GM21360 (cell line): ENCODE measurements around the gene GANAB.
A peak's percentile ranks its signal among the peaks of the same experiment; 100 is the strongest.
"Not testable (repeated sequence)": the region's sequence is repeated elsewhere in the genome, so short reads cannot be mapped to it uniquely, and the experiment has no call there.

ENCODE experiments used
- ATAC-seq: cut with Tn5 transposase; IDR thresholded peaks from one replicate; pipeline ENCODE4 v1.9.1; 2021; ENCODE audit warnings: mild to moderate bottlenecking, moderate library complexity; ENCODE audit not compliant: unreplicated experiment

GANAB gene

GRCh38 chr11:62645946-62646824 lies at the start of gene GANAB:
TSS of gene GANAB (minus strand) at chr11:62646613. CDS start at chr11:62646599, 14 bp downstream.
- peak; percentile 95 for ATAC-seq

GRCh38 chr11:62694455-62695167 lies 48.2 kb upstream of the GANAB start:
- no peak for ATAC-seq

- not testable (repeated sequence) for ATAC-seq
Observed at GRCh38 chr11:62693624-62694023, 47.2 kb upstream of the GANAB start.

- ATAC-seq = no peak
Observed at GRCh38 chr11:62689421-62690183, 43.2 kb upstream of the GANAB start, which contains the start of gene LRRN4CL. TSS of gene LRRN4CL (minus strand) at chr11:62689530. CDS start at chr11:62688508, 1,022 bp downstream.

- ATAC-seq = no peak
Observed at GRCh38 chr11:62688491-62688890, 42.1 kb upstream of the GANAB start.

- no peak for ATAC-seq
Observed at GRCh38 chr11:62687508-62688396, 41.3 kb upstream of the GANAB start.

- no peak for ATAC-seq
Observed at GRCh38 chr11:62682518-62682917, 36.1 kb upstream of the GANAB start.

- no peak for ATAC-seq
Observed at GRCh38 chr11:62680825-62681240, 34.4 kb upstream of the GANAB start.

- ATAC-seq = peak; percentile 65
Observed at GRCh38 chr11:62678770-62679696, 32.6 kb upstream of the GANAB start, which contains the start of gene UBXN1. TSS of gene UBXN1 (minus strand) at chr11:62679073. CDS start at chr11:62678923, 150 bp downstream.

- no peak for ATAC-seq
Observed at GRCh38 chr11:62678433-62678769, 32.0 kb upstream of the GANAB start.

- no peak for ATAC-seq
Observed at GRCh38 chr11:62677714-62678113, 31.3 kb upstream of the GANAB start.

- no peak for ATAC-seq
Observed at GRCh38 chr11:62677156-62677555, 30.7 kb upstream of the GANAB start.

GRCh38 chr11:62676698-62677097 lies 30.3 kb upstream of the GANAB start:
- no peak for ATAC-seq

- ATAC-seq = not testable (repeated sequence)
Observed at GRCh38 chr11:62675415-62675814, 29.0 kb upstream of the GANAB start.

- ATAC-seq = no peak
Observed at GRCh38 chr11:62673196-62673525, 26.7 kb upstream of the GANAB start.

GRCh38 chr11:62671608-62672389 lies 25.4 kb upstream of the GANAB start, which contains the start of the genes LBHD1 and UQCC3:
TSS of gene LBHD1 (minus strand) at chr11:62672267. CDS start at chr11:62670031, 2,236 bp downstream.
TSS of gene UQCC3 (plus strand) at chr11:62671673. CDS start at chr11:62671746, 73 bp downstream.
- ATAC-seq = peak; percentile 52

GRCh38 chr11:62671236-62671607 lies 24.8 kb upstream of the GANAB start:
- ATAC-seq = no peak
